ENCODE results near the gene STK24.
"Not testable (repeated sequence)": the region's sequence is repeated elsewhere in the genome, so short reads cannot be mapped to it uniquely, and the experiment has no call there.

STK24 gene

DNA sequence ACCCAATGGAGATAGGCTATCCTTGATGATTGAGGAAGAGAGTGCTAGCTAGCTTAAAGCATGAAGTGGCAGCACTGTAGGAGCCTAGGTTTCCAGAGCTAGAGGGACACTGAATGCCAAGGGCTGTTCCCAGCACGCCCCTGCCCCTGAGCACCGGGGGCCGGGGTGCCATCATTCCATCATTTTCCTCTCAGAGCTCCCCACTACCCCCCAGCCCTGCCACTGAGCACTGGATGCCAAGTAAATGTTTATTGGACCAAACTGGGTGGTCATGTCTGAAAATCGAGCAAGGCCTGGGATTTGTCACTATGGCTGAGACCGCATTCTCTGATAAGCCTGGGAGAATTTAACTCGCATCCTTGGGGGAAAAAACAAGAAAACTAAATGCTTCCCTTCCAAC is 142.8 kb downstream of the STK24 start:
- no peak for DNase-seq (ENCODE audit: low spot score)

- DNase-seq (ENCODE audit: low spot score), result no peak
Measured at GRCh38 chr13:98433654-98434053, 143.3 kb downstream of the STK24 start.

DNA sequence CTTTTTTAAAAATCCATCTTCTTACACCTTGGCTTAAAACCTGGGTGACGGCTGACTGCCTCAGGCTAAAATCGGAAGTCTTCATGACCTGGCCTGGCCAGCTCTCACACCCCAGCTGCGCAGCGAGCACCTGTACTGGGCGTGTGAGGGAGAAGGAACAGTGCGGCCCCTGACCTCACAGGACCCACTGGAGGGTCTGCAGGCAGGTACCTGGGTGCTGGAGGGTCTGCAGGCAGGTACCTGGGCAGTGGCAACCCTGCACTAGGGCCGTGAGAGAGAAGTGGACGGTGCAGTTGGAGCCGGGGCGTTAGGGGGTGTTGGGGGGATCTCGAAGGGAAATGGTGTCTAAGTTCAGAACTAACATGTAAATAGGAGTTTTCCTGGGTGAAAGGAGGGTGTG is 144.3 kb downstream of the STK24 start:
- DNase-seq (ENCODE audit: low spot score), result no peak

DNA sequence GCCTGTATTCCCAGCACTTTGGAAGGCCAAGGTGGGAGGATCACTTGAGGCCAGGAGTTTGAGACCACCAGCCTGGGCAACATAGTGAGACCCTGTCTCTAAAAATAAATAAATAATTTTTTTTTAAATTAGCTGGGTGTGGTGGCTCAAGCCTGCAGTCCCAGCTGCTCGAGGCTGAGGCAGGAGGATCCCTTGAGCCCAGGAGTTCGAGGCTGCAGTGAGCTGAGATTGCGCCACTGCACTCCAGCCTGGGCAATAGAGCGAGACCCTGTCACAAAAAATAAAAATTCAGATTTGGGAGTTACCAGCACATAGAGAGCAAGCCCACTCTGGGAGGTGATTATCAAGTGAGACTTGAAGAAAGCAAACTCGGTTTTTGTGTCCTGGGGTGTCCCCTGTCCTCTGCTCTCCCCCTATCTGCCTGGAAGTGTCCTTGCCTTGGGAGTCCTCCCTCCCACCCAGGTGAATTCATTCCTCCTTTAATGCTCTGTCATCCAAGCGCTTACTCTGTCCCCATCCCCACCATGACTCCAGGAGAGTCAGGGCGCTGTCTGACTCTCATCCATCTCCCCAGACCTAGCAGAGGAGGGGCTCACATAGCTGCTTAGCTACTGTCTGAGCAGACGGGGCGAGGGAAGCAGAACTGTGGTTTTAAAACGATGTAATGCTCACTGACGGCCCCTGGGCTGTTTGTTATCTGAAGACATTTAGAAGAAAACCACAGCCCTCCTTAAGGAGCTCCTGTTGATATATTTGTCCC is 146.8 kb downstream of the STK24 start:
- DNase-seq (ENCODE audit: low spot score), result no peak

- DNase-seq (ENCODE audit: low spot score), result no peak
Measured at GRCh38 chr13:98429531-98429930, 147.4 kb downstream of the STK24 start.

DNA sequence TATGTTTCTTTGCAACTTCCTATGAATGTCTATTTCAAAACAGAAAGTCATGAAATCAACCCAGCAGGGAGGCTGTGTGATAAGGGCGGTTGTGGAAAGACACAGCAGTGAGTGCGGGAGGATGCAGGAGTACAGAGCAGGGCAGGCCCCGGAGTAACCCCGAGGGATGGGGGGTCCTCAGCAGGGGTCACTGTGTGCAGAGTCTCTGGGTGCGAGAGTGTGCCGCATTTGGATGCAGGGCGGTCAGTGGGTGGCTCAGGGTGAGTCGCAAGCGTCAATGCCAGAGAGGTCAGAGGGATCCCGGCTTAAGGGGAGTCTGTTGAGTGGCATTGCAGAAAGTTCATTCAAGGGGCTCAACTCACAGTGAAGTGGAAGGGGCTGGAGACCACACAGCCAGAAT is 147.8 kb downstream of the STK24 start:
- DNase-seq (ENCODE audit: low spot score), result no peak

DNA sequence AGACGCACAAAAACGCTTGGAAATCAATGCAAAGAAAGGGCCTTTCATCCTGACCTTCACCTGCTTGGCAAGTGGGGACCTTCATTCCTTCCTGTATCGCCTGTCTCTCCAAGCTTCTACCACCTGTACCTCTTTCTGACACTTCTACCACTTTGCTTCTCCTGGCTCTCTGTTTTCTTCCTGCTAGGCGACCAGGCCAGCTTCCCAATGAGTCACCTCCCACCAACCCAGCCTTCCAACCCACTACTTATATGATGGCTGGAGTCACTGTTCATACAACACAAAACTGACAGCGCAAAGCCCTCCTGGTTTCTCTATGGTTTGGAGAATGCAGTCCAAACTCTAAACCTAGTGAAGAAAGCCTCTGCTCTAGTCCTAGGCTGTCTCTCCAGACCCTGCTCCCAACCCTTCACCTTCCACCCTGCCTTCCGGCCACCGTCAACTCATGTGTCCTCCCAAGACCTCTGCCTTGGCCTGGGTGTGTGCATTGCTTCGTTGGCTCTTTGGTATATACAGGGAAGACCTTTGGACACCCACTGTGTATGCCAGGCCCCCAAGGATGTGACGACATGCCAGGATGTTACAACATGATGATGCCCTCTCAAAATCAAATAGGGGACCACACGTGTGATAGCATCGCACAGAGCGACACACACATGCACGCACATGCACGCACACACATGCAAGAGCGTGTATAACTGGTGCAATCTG is 148.5 kb downstream of the STK24 start:
- DNase-seq (ENCODE audit: low spot score), result no peak

DNA sequence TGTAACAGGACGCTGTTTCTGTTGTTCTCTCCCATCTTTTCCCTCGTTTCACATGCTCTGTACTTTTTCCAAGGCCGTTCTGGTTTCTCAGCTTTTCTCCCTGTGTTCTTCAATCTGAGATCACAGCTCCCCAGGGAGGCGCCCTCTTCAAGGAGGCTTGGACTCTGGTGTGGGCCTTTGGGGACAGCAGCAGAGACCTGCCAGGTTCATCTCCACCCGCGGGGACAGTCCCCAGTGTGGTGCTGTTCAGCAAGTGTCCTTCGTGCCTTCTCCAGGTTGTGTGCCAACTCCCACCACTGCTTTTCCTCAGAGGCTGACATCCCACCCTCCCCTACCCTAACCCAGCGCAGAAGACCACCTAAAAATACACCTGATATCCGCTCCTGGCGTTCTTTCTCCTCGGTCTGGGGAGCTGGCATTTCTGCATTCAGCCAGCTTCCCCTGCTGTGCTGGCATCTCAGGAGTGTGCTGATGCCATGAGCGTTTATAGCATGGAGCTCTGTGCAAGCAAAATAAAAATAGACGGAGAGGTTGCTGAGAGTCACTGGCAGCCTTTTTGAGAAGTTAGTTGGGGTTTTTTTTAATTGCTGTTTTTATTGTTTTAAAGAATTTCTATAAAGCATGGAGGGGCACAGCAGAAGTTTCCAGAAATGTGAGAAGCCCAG is 149.4 kb downstream of the STK24 start:
- DNase-seq (ENCODE audit: low spot score), result no peak

DNA sequence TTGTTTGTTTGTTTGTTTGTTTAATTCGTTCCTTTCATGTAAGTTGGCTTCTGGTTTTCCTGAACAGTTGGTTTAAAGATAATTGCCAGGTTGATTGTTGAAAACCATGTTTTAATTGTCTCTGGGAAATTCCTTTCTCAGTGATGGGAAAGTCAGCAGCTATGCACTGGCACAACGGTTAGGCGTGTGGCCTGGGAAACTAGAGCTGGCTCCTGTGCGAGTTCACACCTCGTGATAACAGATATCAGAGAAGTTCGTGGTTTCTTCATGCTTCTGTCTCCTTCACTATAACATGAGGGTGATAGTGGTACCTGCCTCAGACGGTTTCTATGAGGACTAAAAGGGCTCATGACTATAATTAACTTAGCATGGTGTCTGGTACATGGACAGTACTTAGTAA is 153.5 kb downstream of the STK24 start:
- DNase-seq (ENCODE audit: low spot score), result no peak

GRCh38 chr13:98422046-98422445 is 154.9 kb downstream of the STK24 start:
- DNase-seq (ENCODE audit: low spot score), result no peak

- no peak for DNase-seq (ENCODE audit: low spot score)
Measured at GRCh38 chr13:98420554-98421175, 156.2 kb downstream of the STK24 start.

DNA sequence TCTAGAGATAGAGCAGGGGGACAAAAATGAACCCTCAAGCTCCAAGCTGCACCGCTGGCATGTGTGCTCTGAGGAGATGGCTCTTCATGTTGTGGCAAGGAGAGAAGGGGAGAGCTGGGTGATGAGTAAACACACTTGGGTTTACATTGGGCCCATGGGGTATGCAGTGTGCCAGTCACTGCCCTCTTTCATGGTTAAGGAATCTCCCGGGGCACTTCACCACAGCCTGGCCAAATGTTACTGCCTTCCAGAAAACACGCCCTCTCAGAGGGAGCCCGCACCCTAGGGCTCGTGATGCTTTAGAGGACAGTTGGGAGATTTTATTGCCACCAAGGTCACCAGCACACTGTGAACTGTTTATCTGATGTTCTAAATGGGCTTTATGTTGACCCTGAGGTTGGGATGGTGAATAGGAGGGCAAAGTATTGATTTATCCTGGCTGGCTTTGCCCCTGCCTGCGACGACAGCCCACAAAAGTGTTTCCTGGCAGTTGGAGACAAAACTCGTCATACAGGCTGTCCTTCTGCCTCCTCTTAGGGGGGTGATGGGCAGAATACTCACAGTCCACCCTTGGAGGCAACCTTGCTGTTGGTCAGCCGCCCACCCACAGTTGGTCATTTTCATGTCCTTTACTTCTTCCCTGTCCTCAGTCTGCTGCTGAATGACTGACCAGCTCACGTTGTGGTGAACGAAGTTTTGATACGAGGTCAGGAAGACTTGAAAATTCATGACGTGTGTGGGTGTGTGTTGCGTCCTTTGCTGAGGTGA is 156.9 kb downstream of the STK24 start:
- DNase-seq (ENCODE audit: low spot score), result no peak

DNA sequence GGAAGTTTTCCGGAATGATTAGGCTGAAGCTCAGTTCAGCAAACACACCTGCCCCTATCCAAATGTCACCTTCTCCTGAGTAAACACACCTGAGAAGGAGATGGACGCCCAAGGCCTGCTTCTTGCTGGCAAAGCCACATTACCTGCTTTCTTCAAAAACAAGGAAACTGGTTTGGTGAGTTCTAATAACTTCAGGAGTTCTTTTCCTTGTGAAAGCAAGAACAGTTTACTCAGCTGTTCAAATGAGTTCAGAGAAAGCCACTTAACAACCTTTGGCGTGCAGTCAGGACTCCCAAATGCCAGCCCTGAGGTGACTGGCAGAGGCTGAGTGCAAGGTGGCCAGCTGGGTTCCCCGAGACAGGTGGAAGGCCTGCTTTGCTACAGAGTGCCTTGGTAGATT is 160.5 kb downstream of the STK24 start:
- DNase-seq (ENCODE audit: low spot score), result no peak

DNA sequence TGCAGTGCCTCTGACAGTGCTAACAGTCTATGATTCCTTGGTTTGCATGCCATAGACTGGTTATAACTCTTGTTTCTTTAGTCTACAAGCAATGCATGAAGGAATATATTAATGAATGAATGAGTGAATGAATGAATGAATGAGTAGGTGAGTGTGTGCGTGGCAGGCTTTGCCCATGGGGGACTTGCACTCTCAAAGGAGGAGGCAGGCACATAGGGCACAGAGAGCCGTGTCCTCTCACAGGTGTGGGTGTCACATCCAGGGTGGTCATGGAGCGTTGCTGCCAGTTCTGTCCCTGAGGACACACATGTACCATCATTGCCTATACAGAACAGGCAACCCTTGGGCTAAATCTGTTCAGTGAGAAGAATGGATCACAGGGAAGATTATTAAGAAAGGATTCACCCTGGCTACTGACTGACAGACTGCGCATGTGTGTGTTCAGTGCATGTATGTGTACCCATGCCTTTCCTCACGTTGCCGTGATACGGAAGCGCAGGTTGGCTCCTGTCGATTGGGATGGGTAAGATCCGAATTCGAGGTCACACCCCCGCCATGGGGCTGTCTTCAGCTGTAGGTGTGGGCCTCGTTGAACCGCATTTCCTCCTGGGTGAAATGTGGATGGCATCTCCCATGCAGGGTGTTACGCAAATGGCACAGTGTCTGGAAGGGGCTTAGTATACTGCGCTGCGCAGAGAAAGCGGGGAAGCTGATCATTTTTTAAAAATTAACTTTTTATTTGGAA is 161.4 kb downstream of the STK24 start:
- DNase-seq (ENCODE audit: low spot score), result no peak

DNA sequence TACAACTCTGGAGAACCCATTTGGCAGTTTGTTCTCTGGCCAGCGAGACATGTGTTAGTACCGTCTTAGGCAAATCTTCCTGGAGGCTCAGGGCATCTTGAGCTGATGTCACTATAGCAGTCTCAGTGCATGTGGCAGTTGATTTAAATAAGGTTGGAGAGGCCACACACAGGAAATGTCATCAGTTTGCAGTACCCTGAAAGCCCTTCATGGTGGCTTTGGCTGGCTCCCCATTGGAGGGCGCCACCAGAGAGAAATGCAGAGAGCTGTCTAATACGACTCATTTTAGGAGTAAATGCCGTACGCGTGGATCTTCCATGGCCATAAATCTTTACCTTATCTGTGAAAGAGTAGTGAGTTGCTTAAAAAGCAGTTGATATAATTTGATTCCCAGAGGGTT is 163.1 kb downstream of the STK24 start:
- DNase-seq (ENCODE audit: low spot score), result no peak

DNA sequence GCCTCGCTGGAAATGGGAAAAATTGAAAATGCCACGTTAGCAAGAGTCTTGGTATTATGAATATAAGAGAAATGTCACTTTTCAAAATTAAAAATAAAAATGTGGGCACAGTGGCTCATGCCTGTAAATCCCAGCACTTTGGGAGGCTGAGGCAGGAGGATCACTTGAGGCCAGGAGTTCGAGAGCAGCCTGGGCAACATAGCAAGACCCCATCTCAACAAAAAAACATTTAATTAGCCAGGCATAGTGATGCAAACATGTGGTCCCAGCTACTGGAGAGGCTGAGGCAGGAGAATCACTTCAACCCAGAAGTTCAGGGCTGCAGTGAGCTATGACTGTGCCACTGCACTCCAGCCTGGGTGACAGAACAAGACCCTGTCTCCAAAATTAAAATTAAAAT is 163.6 kb downstream of the STK24 start:
- DNase-seq (ENCODE audit: low spot score), result not testable (repeated sequence)

DNA sequence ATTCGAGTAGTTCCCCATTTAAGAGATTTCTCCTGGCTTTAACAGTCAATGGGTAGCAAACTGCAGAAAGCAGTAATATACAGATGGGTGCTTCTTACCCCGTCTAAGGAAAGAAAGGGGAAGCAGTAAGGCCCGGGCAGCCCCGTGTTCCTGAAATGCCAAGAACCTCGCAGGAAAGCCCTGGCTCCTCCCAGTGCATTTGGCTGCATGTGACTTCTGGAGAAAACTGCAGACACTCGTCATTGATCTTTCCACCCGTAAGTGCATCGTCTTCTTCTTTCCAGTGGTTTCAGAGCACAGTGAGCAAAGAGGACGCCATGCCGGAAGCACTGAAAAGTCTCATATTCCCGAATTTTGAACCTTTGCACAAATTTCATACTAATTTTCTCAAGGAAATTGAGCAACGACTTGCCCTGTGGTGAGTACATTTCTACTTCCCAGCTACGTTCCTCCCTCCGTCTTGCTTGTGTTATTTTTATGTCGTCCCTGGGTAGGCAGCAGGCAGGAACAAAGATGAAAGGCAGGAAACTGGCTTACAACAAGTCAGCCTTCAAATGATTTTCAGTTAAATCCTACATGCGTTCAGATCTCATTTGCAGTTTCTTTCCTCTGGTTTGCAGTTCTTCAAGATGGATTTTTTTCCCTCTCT is 165.2 kb downstream of the STK24 start:
- no peak for DNase-seq (ENCODE audit: low spot score)

DNA sequence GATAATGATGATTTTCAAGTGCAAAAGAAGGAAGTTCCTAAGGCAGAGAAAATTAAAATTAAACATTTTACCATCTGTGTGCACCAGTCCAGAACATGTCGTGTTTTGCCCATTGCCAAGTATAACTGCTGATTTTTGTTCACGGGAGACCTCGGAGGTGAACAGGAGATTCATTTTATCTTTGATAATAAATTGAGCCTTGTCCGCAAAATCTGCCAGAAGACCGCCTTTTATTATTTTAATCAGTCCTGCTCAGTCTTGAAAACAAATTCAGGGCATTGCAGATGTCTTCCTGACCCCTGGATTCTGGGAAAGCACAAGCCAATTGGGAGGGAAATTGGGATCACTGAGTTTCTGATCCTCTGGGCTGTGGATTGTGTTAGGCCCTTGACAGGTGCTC is 165.9 kb downstream of the STK24 start:
- DNase-seq (ENCODE audit: low spot score), result no peak

GRCh38 chr13:98410612-98411011 is 166.3 kb downstream of the STK24 start:
- DNase-seq (ENCODE audit: low spot score), result no peak

DNA sequence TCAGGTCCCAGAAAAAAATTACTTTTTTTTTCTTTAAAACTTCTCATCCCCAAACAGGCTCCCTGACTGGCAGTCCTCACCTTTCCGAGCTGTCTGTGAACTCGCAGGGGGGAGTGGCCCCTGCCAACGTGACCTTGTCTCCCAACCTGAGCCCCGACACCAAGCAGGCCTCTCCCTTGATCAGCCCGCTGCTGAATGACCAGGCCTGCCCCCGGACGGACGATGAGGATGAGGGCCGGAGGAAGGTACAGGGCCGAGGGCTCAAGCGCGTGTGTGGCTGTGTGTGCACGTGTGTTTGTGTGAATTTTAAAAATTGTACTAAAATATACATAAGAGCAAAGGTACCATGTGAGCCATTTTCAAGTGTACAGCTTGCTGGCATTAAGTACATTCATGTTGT is 167.6 kb downstream of the STK24 start:
- DNase-seq (ENCODE audit: low spot score), result no peak

- no peak for DNase-seq (ENCODE audit: low spot score)
Measured at GRCh38 chr13:98407575-98407974, 169.3 kb downstream of the STK24 start.

Data from Ammon's horn (tissue), 1 donor.